Activated naive CD8-positive, alpha-beta T cell treated with anti-CD3 and anti-CD28 coated beads, Interleukin-2, amount 50 U/mL, for 16 hours (primary cell): ENCODE results near the gene BIN1.

Experiments used
- DNase-seq: peaks from one replicate; pipeline ENCODE4 v3.0.0-alpha.2; 2020; ENCODE audit warnings: low read depth, low spot score

Gene BIN1

GRCh38 chr2:127001751-127002150 is 105.2 kb downstream of the BIN1 start:
- DNase-seq, result no peak

- no peak for DNase-seq
Measured at GRCh38 chr2:127000937-127001336, 106.0 kb downstream of the BIN1 start.

GRCh38 chr2:127000194-127000593 is 106.8 kb downstream of the BIN1 start:
- DNase-seq, result no peak

GRCh38 chr2:126999106-126999756 is 107.7 kb downstream of the BIN1 start:
- DNase-seq, result no peak

GRCh38 chr2:126998486-126998885 is 108.5 kb downstream of the BIN1 start:
- DNase-seq, result no peak
